Activated naive CD8-positive, alpha-beta T cell treated with anti-CD3 and anti-CD28 coated beads for 36 hours (primary cell): ENCODE measurements around the gene CDH22. TPM values are rescaled to one million over a fixed set of nuclear protein-coding genes. Genes with fewer than 3 reads are reported as not detected.

Source experiments
- DNase-seq: peaks from one replicate; pipeline ENCODE4 v3.0.0; 2021
- H3K27ac Mint-ChIP-seq: one replicate; pipeline ENCODE4 v1.8.0; 2022; ENCODE audit warnings: mild to moderate bottlenecking, moderate library complexity, mixed read lengths
- H3K27me3 Mint-ChIP-seq: one replicate; pipeline ENCODE4 v1.8.0; 2022; ENCODE audit warnings: mild to moderate bottlenecking, mixed read lengths
- H3K36me3 Mint-ChIP-seq: one replicate; pipeline ENCODE4 v1.8.0; 2021; ENCODE audit warnings: mild to moderate bottlenecking, mixed read lengths
- H3K4me1 Mint-ChIP-seq: one replicate; pipeline ENCODE4 v1.8.0; 2021; ENCODE audit warnings: mixed read lengths
- H3K4me3 Mint-ChIP-seq: one replicate; pipeline ENCODE4 v1.8.0; 2022; ENCODE audit warnings: mild to moderate bottlenecking, moderate library complexity, mixed read lengths
- H3K9me3 Mint-ChIP-seq: one replicate; pipeline ENCODE4 v1.8.0; 2022; ENCODE audit warnings: mixed read lengths
- total RNA-seq, 2 experiments: library from RNA; stranded (reverse); gene quantifications; one replicate each; pipeline ENCODE4 v1.2.3, GENCODE V29; 2021

The CDH22 gene
- total RNA-seq, 2 experiments from 2014 or later: 0.12 TPM; not detected in 1

GRCh38 chr20:46243707-46244628, 64.3 kb downstream of the CDH22 start:
- no peak for DNase-seq
- peaks cover 7% of the 10 kb centered on the region for H3K4me1 Mint-ChIP-seq
- H3K27me3 Mint-ChIP-seq: peaks cover 50% of the 10 kb centered on the region
- no peaks in the 10 kb centered on the region for H3K36me3 Mint-ChIP-seq
- no peak overlapping the region for H3K27ac Mint-ChIP-seq
- H3K9me3 Mint-ChIP-seq: no peaks in the 10 kb centered on the region
- no peak overlapping the region for H3K4me3 Mint-ChIP-seq

DNA sequence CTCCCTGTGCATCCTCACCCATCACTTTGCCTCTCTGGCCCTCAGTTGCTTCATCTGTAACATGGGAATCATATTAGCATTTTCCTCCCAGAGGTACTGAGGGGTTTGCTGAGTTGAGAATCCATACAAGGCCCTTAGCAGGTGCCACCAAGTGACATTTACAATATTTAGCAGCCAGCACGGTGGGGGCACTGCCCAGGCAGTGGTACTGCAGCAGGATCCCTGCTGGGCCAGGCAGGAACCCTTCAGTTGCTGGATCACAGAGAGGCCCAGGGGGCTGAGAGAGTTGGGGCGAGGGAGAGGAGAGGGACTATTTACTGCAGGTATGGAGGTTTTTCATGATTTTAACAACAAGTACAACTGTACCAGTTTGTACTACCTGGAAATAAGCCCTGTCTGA, 65.9 kb downstream of the CDH22 start:
- Mint-ChIP-seq H3K4me3 (no peak overlapping the region), H3K36me3 (no peaks in the 10 kb centered on the region), H3K9me3 (no peaks in the 10 kb centered on the region), H3K27me3 (peaks cover 36% of the 10 kb centered on the region), H3K27ac (no peak overlapping the region), H3K4me1 (peaks cover 7% of the 10 kb centered on the region)
- no peak for DNase-seq

DNA sequence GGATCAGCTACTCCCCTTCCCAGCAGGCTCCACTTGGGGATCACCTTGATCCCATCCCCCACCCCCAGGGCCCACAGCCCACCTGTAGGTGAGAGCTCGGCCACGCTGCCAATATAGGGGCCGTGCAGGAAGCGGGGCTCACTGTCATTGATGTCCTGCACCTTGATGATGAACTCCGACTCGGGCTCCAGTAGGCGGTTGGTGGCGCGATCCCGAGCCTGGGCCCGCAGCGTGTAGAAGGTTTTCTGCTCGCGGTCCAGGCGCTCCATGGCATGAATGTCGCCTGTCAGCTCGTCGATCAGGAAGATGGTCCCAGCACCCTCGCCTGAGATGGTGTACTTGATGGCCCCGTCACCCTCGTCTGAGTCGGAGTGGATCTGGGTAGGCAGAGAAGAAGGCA, 67.4 kb downstream of the CDH22 start:
- Mint-ChIP-seq H3K4me3 (no peak overlapping the region), H3K4me1 (no peaks in the 10 kb centered on the region), H3K27me3 (peaks cover 23% of the 10 kb centered on the region), H3K9me3 (no peaks in the 10 kb centered on the region), H3K27ac (no peak overlapping the region), H3K36me3 (no peaks in the 10 kb centered on the region)
- no peak for DNase-seq

- Mint-ChIP-seq H3K27ac (no peak overlapping the region), H3K9me3 (no peaks in the 10 kb centered on the region), H3K4me1 (no peaks in the 10 kb centered on the region), H3K4me3 (no peak overlapping the region), H3K27me3 (peaks cover 17% of the 10 kb centered on the region), H3K36me3 (no peaks in the 10 kb centered on the region)
- DNase-seq: no peak
These were observed 68.2 kb downstream of the CDH22 start for GRCh38 chr20:46240065-46240464.

DNA sequence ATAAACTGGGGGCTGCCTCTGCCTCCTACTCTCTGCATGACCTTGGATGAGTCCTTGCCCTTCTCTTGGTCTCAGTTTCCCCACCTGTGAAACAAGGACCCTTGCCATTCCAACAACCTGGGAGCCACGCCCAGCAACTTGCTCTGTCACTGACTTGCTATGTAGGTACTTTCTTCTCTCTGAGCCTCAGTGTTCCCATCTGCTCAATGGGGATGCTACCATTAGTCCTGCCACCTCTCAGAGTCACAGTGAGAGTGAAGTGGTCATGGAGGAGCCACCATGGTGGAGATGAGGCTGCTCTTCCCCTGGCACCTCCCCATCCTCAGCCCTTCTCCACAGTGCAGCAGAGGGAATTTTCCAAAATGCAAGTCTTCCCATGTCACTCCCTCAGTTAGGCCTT, 70.6 kb downstream of the CDH22 start:
- no peak overlapping the region for H3K27ac Mint-ChIP-seq
- no peaks in the 10 kb centered on the region for H3K9me3 Mint-ChIP-seq
- H3K27me3 Mint-ChIP-seq: peaks cover 3% of the 10 kb centered on the region
- no peaks in the 10 kb centered on the region for H3K36me3 Mint-ChIP-seq
- no peak overlapping the region for H3K4me3 Mint-ChIP-seq
- H3K4me1 Mint-ChIP-seq: no peaks in the 10 kb centered on the region
- no peak for DNase-seq

DNA sequence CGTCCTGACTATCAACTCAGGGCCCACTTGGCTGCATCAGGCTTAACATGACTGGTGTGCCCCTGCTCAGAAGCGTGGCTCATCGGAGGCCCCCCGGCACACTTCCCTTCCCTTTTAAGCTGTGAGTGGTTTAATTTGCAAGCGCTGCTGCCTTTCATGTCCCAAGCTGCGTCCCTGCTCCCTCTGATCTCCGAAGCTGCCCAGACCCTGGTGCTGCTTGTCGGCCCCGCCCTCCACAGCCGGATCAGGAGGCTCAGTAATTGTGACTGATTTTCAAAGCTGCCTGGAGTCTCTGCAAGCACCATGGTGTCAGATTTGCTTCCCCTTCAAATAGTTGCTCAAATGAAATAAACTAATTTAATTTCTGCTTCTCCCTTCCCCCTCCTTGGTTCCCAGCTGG, 71.1 kb downstream of the CDH22 start:
- no peaks in the 10 kb centered on the region for H3K36me3 Mint-ChIP-seq
- peaks cover 2% of the 10 kb centered on the region for H3K27me3 Mint-ChIP-seq
- H3K9me3 Mint-ChIP-seq: no peaks in the 10 kb centered on the region
- DNase-seq: no peak
- no peaks in the 10 kb centered on the region for H3K4me1 Mint-ChIP-seq
- H3K4me3 Mint-ChIP-seq: no peak overlapping the region
- no peak overlapping the region for H3K27ac Mint-ChIP-seq

DNA sequence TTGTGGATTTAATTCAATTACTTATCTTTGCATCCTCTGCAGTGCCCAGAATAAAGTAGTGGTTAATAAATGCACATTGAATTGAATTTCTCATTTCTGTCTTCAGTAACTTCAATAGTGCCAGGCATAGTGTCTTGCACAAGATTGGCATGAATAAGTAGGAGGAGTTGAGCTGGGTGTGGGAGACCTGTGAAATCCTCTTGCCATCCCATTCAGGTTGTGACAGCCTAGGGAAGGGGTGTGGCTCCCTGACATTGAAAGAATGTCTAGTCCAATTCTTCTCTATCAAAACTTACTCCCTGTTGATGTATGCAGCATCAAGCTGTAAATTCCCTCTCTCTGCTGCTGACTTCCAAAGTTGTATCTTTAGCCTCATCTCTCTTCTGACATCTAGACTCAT, 73.2 kb downstream of the CDH22 start:
- no peaks in the 10 kb centered on the region for H3K36me3 Mint-ChIP-seq
- DNase-seq: no peak
- no peak overlapping the region for H3K27ac Mint-ChIP-seq
- no peaks in the 10 kb centered on the region for H3K9me3 Mint-ChIP-seq
- no peak overlapping the region for H3K4me3 Mint-ChIP-seq
- no peaks in the 10 kb centered on the region for H3K4me1 Mint-ChIP-seq
- peaks cover 9% of the 10 kb centered on the region for H3K27me3 Mint-ChIP-seq

DNA sequence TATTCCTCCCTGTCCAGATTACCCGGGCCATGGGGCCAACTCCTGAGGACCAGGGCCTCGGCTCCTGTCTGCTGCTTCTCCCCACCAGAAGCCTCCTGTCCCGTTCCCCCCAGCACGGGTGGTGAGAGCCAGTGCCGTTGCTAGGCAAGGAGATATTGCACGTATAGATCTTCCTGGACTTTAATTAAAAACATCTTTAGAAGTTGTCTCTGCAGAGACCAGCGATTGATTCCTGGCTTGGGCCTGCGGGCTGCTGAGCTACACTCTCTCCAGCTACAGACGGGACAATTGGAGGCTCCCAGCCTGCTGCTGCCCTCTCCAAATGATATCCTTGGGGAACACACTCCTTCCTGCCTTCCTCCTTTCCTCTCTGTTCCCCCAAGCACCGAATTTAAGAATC, 74.6 kb downstream of the CDH22 start:
- H3K4me1 Mint-ChIP-seq: no peaks in the 10 kb centered on the region
- no peak overlapping the region for H3K27ac Mint-ChIP-seq
- no peak for DNase-seq
- no peak overlapping the region for H3K4me3 Mint-ChIP-seq
- H3K27me3 Mint-ChIP-seq: peaks cover 21% of the 10 kb centered on the region
- H3K36me3 Mint-ChIP-seq: no peaks in the 10 kb centered on the region
- no peaks in the 10 kb centered on the region for H3K9me3 Mint-ChIP-seq

GRCh38 chr20:46232539-46232938, 75.8 kb downstream of the CDH22 start:
- Mint-ChIP-seq H3K9me3 (no peaks in the 10 kb centered on the region), H3K27me3 (peaks cover 30% of the 10 kb centered on the region), H3K4me3 (no peak overlapping the region), H3K27ac (no peak overlapping the region), H3K36me3 (no peaks in the 10 kb centered on the region), H3K4me1 (no peaks in the 10 kb centered on the region)
- DNase-seq: no peak

DNA sequence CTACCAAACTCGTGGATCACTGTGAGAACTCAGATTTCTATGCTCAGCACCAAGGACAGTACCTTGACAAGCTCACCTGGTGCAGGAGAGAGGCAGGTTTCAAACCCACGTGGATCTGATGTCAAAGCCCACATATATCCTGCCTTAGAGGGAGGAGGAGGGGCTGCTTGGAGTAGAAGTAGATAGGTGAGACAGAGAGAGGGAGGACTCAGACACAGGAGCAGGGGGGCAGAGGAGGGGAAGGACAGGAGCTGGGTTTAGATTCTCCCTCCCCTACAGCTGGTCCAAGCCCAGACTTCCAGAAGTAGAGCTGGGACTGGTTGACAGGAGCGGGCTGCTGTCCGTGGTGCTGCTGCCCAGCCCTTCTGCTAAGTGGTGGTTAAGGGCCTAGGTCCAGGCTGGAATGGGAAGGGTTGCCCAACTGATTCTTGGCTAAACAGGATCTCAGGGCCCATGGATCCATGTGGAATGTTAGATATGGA, 77.5 kb downstream of the CDH22 start:
- H3K4me1 Mint-ChIP-seq: no peaks in the 10 kb centered on the region
- no peak for DNase-seq
- H3K27ac Mint-ChIP-seq: no peak overlapping the region
- H3K27me3 Mint-ChIP-seq: peaks cover 47% of the 10 kb centered on the region
- no peak overlapping the region for H3K4me3 Mint-ChIP-seq
- H3K36me3 Mint-ChIP-seq: no peaks in the 10 kb centered on the region
- H3K9me3 Mint-ChIP-seq: no peaks in the 10 kb centered on the region

DNA sequence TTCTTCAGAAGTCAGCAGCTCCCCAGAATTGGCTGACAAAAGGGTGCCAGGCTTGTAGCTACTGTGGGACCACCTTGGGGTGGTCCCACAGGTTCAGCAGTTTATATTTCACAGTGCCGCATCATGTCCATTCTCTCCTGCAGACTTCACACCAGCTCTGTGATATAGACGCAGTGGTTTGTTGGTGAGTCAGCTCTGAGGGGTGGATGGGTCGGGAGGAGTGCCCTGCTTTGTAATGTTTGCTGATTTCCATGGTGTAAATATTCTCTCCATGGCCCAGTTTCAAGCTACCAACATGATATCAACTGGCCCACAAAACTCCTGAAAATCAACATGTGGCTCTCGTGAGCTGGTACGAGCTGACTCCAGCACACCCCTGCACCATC, 78.2 kb downstream of the CDH22 start:
- H3K9me3 Mint-ChIP-seq: no peaks in the 10 kb centered on the region
- no peaks in the 10 kb centered on the region for H3K36me3 Mint-ChIP-seq
- no peaks in the 10 kb centered on the region for H3K4me1 Mint-ChIP-seq
- peaks cover 52% of the 10 kb centered on the region for H3K27me3 Mint-ChIP-seq
- no peak overlapping the region for H3K27ac Mint-ChIP-seq
- no peak for DNase-seq
- no peak overlapping the region for H3K4me3 Mint-ChIP-seq

DNA sequence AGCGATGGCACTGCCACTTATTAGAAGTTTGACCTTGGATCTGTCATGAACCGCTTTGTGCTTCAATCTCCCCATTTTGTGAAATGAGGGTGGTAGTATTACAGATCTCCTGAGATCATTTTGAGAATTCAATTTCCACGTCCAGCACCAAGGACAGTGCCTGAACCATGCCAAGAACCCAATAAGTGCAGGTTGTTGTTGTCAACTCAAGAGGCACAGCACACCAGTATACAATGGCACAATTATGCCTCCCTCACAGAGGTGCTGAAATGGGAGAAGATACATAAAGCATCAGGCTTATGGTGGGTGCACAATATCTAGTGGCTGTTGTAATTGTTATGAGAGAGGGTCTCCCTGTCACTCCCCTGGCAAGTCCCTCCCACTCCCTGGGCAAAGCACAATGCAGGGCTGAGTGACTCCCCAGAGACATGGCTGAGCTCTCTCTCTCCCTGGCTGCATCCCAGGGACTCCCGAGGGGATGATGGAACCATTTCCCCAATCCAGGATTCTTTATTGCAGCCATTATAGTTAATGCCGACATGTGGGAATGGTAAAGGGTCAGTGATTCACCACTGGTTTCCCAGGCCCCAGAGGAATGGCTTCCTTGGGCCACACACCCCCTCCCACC, 78.7 kb downstream of the CDH22 start:
- no peak overlapping the region for H3K27ac Mint-ChIP-seq
- no peaks in the 10 kb centered on the region for H3K9me3 Mint-ChIP-seq
- no peaks in the 10 kb centered on the region for H3K36me3 Mint-ChIP-seq
- peaks cover 52% of the 10 kb centered on the region for H3K27me3 Mint-ChIP-seq
- H3K4me3 Mint-ChIP-seq: no peak overlapping the region
- no peak for DNase-seq
- no peaks in the 10 kb centered on the region for H3K4me1 Mint-ChIP-seq

DNA sequence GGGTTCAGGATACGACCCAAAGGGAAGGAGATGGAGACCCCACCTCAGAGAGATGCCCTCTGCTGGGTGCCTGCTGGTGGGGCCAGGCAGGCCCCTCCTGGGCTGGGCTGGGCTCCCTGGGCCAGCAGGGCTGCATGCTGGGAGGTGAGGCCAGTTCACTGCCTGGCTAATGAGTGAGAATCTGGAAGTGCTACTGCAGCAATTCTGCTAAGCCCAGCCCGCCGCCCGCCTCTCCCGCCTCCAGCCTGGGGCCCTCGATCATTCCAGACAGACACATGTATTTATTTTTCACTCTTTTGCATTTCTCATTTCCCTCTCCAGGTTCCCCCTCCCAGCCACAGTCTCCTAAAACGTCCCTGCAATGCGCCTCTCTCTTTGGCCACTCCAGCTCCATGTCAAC, 79.6 kb downstream of the CDH22 start:
- Mint-ChIP-seq H3K27me3 (peaks cover 52% of the 10 kb centered on the region), H3K27ac (no peak overlapping the region), H3K9me3 (no peaks in the 10 kb centered on the region), H3K36me3 (no peaks in the 10 kb centered on the region), H3K4me3 (no peak overlapping the region), H3K4me1 (no peaks in the 10 kb centered on the region)
- no peak for DNase-seq

DNA sequence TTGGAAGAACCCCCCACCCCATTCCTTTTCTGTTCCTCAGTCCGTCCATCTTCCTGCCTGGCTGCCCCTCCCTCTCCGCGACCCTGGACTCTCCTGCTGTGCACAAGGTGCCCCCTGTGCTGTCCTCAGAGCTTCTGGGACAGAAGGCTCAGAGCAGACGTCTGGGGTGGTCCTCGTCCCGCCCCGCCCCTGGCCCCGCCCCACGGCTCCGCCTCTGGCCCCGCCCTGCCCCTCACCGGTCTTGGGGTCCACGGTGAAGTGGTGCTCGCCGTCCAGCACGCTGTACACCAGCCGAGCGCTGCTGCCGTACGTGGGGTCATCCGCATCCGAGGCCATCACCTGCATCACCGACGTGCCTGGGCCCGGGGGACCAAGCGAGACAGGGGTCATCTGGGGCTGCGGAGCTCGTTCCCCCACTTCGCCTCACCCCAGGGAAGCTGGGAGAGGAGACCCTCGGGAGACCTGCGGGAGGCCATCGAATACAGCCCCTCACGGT, 81.0 kb downstream of the CDH22 start:
- H3K27me3 Mint-ChIP-seq: peaks cover 51% of the 10 kb centered on the region
- H3K4me1 Mint-ChIP-seq: no peaks in the 10 kb centered on the region
- no peak for DNase-seq
- no peaks in the 10 kb centered on the region for H3K36me3 Mint-ChIP-seq
- H3K27ac Mint-ChIP-seq: no peak overlapping the region
- H3K4me3 Mint-ChIP-seq: no peak overlapping the region
- H3K9me3 Mint-ChIP-seq: no peaks in the 10 kb centered on the region

- no peaks in the 10 kb centered on the region for H3K4me1 Mint-ChIP-seq
- H3K4me3 Mint-ChIP-seq: no peak overlapping the region
- H3K27me3 Mint-ChIP-seq: peaks cover 47% of the 10 kb centered on the region
These were observed 81.7 kb downstream of the CDH22 start for GRCh38 chr20:46226602-46227001.

More at GRCh38 chr20:46226602-46227001, 81.7 kb downstream of the CDH22 start:
- Mint-ChIP-seq H3K9me3 (no peaks in the 10 kb centered on the region), H3K36me3 (no peaks in the 10 kb centered on the region), H3K27ac (no peak overlapping the region)
- no peak for DNase-seq
